Activated CD4-positive, alpha-beta T cell treated with anti-CD3 and anti-CD28 coated beads for 24 hours (primary cell): ENCODE results near the gene CD320.

Experiments used
- DNase-seq, 2 donors: peaks; one replicate each; pipeline ENCODE4 v3.0.0-alpha.2; 2020; ENCODE audit warnings: low read depth in 2 of 2

The CD320 gene

GRCh38 chr19:8255426-8256125 is 52.6 kb downstream of the CD320 start:
- DNase-seq, result no peak

GRCh38 chr19:8254286-8255001 is 53.7 kb downstream of the CD320 start:
- DNase-seq, result no peak

DNA sequence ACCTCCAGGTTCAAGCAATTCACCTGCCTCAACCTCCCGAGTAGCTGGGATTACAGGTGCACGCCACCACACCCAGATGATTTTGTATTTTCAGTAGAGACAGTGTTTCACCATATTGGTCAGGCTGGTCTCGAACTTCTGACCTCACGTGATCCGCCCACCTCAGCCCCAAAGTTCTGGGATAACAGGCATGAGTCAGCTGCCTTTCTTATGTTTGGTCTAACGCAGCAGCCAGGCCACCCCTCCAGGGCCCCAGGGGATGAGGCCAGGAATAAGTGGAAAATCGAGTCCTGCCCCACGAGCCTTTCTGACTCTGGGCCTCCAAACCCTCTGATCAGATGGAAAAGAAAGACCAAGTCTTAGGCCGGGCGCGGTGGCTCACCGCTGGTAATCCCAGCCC is 54.5 kb downstream of the CD320 start:
- DNase-seq, result no peak

DNA sequence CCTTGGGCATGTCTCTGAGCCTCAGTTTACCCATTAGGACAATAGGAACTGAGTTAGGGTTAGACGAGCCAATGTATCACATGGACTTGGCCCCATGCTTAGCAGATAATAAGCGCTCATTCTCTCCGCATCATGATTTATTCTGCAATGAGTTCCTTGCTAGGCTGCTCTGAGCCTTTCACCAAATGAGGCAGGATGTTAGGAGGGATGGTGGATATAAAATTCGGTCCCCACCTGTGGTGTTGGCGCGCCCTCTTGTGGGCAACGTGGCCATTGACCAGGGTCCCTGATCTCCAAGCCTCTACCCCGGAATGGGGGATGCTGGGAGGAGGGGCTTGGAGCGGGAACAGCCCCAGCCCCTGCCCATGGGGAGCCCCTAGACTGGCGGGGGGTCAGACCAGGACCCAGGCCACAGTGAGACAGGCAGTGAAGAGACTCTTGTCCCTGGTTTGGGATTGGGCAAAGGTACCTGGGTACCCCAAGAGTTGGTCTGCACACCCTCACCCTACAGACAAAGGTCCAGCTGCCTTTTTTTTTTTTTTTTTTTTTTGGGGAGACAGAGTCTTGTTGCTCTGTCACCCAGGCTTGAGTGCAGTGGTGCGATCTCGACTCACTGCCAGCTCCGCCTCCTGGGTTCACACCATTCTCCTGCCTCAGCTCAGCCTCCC is 55.1 kb downstream of the CD320 start:
- DNase-seq, result peak; percentile 79 to 85
